Measurements from ENCODE around the gene NCF4. TPM values are rescaled to one million over a fixed set of nuclear protein-coding genes. Genes with fewer than 3 reads are reported as not detected.

NCF4 gene
- total RNA-seq, 1 experiment from 2014 or later = not detected

- no peak for DNase-seq (ENCODE audit: low read depth, low spot score)
- in situ Hi-C loops (cut with HindIII; ENCODE audit: low pct_unique_long_range_greater_than_20kb, low sequenced_read_pairs) = no loop called here
These were observed 41.5 kb downstream of the NCF4 start for GRCh38 chr22:36902143-36902926.

- in situ Hi-C loops (cut with HindIII; ENCODE audit: low pct_unique_long_range_greater_than_20kb, low sequenced_read_pairs) = no loop called here
- no peak for DNase-seq (ENCODE audit: low read depth, low spot score)
These were observed 43.6 kb downstream of the NCF4 start for GRCh38 chr22:36904260-36904880.

DNA sequence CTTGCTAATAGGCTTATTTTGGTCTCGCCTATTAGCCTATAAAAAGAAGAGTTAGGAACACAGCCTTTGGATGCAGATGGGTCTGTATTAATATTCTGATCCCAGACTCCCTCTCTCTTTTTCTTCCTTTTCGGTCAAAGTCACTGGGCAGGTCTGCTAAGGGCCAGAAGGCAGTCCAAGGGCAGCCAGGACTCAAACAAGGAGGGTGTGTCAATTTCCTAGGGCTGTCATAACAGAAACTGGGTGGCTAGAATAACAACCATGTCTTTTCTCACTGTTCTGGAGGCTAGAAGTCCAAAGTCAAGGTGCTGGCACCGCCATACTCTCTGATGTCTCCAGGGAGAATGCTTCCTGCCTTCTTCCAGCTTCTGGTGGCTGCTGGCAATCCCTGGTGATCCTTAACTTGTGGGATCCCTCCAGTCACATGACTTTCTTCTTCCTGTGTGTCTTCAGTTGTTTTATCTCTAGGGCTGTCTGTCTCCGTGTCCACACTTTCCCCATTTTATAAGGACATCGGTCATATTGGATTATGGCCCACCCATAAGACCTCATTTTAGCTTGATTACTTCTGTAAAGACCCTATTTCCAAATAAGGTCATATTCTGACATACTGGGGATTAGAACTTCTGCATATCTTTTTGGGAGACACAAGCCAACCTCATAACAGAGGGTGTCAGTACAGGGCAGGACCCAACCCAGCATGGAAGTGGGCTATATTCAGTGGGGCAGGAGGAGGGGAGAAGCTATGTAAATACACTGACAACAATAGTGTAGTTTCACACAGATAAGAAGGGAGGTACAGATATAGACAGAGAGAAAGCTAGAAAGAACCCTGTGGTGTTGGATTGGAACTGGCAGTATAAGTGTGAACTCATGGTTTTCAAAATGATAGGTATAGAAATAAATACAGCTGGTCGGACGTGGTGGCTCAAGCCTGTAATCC is 46.7 kb downstream of the NCF4 start:
- in situ Hi-C loops (cut with HindIII; ENCODE audit: low pct_unique_long_range_greater_than_20kb, low sequenced_read_pairs) = no loop called here
- no peak for DNase-seq (ENCODE audit: low read depth, low spot score)

DNA sequence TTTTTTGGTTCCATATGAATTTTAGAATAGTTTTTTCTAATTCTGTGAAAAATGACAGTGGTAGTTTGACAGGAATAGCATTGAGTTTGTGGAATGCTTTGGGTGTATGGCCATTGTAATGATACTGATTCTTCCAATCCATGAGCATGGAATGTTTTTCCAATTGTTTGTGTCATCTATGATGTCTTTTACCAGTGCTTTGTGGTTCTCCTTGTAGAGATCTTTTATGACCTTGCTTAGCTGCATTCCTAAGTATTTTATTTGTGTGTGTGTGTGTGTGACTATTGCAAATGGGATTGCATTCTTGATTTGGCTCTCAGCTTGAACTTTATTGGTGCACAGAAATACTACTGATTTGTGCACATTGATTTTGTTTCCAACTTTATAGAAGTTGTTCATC is 49.7 kb downstream of the NCF4 start:
- in situ Hi-C loops (cut with HindIII; ENCODE audit: low pct_unique_long_range_greater_than_20kb, low sequenced_read_pairs) = no loop called here
- no peak for DNase-seq (ENCODE audit: low read depth, low spot score)

DNA sequence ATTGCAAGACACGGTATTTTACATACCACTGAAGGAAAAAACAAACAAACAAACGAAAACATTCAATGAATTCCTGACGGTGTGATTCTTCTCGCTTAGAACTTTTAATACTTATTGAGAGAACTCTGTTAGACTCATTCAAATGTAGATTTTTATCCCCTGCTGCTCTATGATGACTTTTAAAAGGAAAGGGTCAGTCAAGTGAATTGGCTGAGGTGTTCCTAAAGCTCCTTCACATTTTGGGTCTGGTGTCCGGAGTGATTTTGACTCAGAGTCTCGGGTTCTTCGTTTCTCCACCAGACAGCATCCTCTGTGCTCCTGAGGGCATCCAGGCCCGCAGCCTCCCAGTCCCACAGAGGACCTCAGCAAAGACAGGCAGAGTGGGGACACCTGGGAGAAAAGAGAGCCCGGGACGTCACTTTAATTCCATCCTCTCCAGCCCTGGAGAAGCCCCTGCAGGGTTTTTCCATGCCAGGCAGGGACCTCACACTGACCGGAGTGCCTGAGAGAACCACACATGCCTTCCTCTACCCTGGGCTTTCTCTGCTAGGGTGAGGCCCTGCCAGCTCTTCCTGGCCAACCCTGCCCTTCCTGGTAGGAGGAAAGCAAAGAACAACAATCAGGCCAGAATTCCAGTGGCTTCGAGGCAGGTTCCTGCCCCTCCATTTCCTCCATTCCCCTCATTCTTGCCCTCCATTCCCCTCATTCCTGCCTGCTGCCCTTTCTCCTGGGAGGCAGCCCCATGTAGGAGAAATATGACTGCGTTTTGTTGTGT is 51.3 kb downstream of the NCF4 start:
- no peak for DNase-seq (ENCODE audit: low read depth, low spot score)
- in situ Hi-C loops (cut with HindIII; ENCODE audit: low pct_unique_long_range_greater_than_20kb, low sequenced_read_pairs) = no loop called here

DNA sequence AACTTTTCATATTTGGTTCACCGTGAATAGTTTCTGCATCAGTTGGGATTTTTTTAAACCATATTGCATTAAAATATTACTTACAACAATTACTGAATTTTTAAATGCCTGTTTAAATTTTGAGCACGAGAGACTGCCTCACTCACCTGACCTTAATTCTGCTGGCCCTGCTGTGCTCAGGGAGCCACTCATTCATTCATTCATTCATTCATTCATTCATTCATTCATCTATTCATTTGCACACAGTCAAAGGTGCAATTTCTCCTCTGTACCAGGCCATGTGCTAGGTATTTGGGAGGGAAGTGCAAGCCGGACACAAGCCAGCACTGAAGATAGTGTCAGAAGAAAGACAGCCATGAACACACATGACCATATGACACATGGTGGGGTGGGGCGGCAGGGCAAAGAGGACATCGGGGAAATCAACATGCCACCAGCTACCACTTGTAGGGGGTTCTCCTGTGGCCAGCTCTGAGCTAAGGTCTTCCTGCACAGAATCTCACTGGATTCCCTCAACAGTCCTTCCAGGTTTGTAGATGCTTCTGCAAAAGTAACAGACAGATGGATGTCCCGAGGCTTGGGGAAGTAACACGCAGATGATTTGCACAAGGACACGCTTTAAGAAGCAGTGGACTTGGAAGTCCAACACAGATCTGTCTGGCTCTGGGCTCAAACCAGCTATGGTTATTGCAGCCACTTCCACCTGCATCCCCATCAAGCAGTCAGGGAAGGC is 52.1 kb downstream of the NCF4 start:
- in situ Hi-C loops (cut with HindIII; ENCODE audit: low pct_unique_long_range_greater_than_20kb, low sequenced_read_pairs) = no loop called here
- DNase-seq (ENCODE audit: low read depth, low spot score) = no peak

GRCh38 chr22:36913427-36914389 is 52.9 kb downstream of the NCF4 start, which contains the start of gene CSF2RB:
Gene CSF2RB, plus strand, starts transcription at chr22:36913628. Its CDS starts 8,580 bp downstream, at chr22:36922208.
- no peak for DNase-seq (ENCODE audit: low read depth, low spot score)
- in situ Hi-C loops (cut with HindIII; ENCODE audit: low pct_unique_long_range_greater_than_20kb, low sequenced_read_pairs) = no loop called here

DNA sequence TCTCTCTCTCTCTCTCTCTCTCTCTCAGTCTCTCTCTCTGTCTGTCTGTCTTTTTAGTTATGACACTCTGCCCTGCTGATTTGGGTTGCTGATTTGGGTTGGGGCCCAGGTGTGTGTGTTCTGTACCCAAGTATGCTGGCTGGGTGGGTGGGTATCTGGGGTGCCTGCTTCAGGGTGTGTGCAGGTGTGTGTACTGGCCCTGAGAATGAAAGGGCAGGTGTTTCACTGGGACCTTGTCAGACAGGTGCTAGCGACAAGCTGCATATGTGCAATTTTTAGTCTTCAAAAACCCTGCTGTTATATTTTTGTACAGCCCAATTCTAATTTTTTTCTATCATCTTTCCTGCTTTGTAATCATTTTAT is 53.6 kb downstream of the NCF4 start:
- DNase-seq (ENCODE audit: low read depth, low spot score) = no peak
- in situ Hi-C loops (cut with HindIII; ENCODE audit: low pct_unique_long_range_greater_than_20kb, low sequenced_read_pairs) = no loop called here

DNA sequence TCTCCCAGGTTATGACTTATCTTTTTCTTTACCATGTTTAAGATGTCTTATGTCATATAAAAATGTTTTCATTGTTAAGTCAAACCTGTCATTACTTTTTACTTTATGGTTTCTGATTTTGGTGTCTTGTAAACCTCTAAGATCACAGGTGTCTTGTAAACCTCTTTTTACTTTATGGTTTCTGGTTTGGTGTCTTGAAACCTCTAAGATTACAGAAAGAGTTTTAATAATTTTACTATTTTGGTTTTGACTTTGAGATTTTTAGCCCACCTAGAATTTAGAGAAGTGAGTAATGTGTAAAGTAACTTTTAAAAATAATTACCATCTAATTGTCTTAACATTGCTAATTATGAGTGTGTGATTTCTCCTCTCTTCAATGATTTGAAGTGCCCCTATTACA is 55.2 kb downstream of the NCF4 start:
- in situ Hi-C loops (cut with HindIII; ENCODE audit: low pct_unique_long_range_greater_than_20kb, low sequenced_read_pairs) = no loop called here

DNA sequence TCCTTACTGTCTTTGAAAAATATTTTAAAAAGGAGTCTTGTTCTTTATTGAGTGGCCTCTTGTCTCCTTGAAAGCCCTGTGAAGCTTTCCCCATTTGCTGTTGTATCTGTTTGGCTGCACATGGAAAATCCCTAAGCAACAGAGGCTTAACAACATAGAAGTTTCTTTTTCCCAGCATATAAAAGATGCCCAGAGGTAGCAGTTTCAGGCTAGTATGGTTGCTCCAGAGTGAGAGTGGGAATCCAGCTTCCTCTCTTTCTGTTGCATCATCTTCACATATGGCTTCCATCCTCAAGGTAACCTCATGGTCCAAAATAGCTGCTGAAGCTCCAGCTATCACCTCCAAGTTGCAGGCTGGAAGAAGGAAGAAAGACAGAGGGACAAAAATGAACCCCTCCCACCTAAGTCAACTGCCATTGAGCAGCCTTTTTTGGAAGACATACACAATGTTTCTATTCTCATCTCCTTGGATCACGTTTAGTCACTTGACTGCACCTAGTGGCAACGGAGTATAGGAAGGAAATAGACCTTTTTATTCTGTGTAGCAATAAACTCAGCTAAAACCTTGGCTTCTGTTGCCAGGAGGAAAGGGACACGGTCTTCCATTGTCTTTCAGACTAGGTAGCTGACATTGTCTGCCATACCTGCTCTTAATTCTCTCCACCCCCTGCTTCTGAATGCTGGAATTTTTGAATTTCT is 57.9 kb downstream of the NCF4 start:
- in situ Hi-C loops (cut with HindIII; ENCODE audit: low pct_unique_long_range_greater_than_20kb, low sequenced_read_pairs) = no loop called here
- DNase-seq (ENCODE audit: low read depth, low spot score) = no peak

More for the DNA sequence above, 55.2 kb downstream of the NCF4 start:
- no peak for DNase-seq (ENCODE audit: low read depth, low spot score)

DNA sequence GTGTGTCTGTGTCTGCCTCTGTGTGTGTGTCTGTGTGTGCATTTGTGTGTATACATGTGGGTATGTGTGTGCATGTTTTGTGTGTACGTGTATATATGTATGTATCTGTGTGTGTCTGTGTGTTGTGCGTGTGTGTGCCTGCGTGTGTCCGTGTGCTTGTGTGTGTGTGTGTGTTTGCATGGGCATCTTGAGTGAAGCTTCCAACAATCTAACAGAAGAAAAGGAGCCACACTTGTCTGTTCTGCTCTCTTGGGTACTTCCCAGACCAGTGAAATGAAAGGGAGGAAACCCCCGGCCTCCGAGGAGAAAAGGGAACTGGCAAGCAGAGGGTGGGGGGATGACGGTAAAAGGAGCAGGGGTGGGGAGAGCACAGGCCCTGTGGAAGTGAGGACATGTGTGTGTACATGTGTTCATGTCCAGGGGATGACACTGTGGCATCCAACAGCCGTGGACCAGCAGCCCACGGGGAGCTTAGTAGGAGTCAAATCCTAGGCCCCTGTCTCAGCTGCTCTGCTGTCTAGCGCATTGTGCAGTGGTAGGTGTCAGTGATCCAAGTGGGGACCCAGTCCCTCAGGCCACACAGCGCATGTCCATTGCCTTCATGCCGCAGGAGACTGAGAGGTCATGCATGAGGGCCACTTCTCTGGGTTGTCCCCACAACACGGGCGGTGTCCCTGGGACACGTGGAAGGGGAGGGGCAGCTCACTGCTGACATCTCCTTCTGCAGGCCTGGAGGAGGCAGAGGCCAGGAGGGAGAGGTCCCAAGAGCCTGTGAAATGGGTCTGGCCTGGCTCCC is 60.7 kb downstream of the NCF4 start:
- DNase-seq (ENCODE audit: low read depth, low spot score) = no peak
- in situ Hi-C loops (cut with HindIII; ENCODE audit: low pct_unique_long_range_greater_than_20kb, low sequenced_read_pairs) = no loop called here

DNA sequence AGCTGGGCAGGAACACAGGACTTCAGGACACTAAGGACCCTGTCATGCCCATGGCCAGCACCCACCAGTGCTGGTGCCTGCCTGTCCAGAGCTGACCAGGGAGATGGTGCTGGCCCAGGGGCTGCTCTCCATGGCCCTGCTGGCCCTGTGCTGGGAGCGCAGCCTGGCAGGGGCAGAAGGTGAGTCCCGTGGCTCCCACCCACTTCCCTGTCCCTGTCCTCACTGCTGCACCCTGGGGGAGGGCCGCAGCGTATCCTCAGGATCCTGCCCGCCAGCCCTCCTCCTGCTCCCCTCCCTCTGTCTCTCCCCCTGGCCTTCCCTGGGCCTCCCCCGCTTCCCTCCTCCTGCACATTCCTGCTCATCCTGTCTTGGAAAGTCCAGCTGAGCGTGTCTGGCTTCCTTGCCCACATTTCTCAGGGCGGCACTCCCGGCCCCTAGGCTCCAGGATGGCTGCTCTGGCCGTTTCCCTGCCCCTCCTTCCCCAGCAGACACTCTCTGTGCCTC is 61.4 kb downstream of the NCF4 start:
- in situ Hi-C loops (cut with HindIII; ENCODE audit: low pct_unique_long_range_greater_than_20kb, low sequenced_read_pairs) = no loop called here
- DNase-seq (ENCODE audit: low read depth, low spot score) = no peak

DNA sequence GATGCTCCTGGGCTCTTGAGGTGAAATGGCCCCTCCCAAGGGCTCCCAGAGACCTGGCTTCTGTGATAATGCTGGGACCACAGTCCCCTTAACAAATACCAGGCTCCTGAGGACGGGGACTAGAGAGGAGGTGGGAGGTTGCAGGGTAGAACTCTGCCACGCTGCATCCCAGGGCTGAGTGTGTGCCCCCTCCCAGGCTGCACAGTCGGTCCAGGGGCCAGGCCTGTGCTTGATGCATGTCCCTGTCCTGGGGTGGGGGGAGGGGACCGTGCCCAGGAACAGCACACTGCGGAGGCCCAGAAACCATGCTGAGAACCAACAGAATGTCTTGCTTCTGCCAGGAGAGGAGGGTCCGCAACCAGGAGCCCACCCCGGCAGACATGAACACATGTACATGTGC is 61.9 kb downstream of the NCF4 start:
- DNase-seq (ENCODE audit: low read depth, low spot score) = no peak
- in situ Hi-C loops (cut with HindIII; ENCODE audit: low pct_unique_long_range_greater_than_20kb, low sequenced_read_pairs) = no loop called here

DNA sequence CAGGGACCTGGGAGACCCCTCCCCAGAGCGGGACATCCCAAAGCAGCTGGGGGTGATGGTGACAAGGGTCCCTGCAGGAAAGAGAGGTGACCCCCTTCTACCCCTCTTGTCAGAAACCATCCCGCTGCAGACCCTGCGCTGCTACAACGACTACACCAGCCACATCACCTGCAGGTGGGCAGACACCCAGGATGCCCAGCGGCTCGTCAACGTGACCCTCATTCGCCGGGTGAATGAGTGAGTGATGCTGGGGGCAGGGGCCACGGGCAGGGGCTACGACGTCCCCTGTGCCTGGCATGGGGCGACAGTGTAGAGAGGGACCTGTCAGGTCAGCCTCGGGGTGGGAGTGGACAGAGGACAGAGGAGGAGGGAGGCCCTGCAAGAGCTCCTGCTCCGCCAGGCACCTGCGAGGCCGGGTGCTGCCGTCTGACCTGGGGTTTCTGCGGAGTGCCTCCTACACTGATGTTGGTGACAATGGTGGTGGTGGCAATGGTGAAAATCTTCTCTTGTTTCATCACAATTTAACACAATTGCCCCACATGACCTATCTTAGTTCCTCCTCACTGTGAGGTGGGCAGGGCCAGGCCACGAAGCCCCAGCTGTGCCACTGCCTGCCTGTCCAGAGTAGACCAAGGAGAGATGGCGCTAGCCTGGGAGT is 62.5 kb downstream of the NCF4 start:
- in situ Hi-C loops (cut with HindIII; ENCODE audit: low pct_unique_long_range_greater_than_20kb, low sequenced_read_pairs) = no loop called here
- DNase-seq (ENCODE audit: low read depth, low spot score) = no peak
